ENCODE results near the gene ARHGEF1.

DNA sequence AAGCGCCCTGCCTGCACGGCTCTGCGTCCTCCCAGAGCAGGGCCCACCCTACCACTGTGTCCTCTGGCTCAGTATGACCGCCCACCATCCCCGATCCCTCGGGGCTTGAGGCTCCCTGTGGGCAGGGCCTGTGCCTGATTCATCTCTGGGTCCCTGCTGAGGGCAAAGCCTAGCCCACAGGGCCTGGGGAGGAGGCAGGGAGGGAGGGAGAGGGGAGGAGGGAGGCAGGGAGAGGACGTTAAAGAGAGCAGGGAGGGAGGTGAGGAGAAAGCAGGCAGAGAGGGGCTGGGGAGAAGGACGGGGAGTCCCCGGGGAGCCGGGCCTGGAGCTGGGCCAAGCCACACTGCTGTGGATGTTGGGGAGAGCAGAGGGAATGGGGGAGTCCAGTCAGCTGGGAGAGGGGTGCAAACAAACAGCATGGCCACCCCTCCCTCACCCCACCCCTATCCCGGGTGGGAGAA lies 49.3 kb downstream of the ARHGEF1 start:
- TF ChIP-seq CTCF (IDR thresholded peaks at IDR 0.05): no peak
- TF ChIP-seq POLR2A (IDR thresholded peaks at IDR 0.05): no peak

Data from testis (tissue), 2 donors.